ENCODE data around the gene PDE8A. TPM values are rescaled to one million over a fixed set of nuclear protein-coding genes. Genes with fewer than 3 reads are reported as not detected.

PDE8A gene
- total RNA-seq, 2 experiments from 2014 or later, result 23.2 to 24.4 TPM

DNA sequence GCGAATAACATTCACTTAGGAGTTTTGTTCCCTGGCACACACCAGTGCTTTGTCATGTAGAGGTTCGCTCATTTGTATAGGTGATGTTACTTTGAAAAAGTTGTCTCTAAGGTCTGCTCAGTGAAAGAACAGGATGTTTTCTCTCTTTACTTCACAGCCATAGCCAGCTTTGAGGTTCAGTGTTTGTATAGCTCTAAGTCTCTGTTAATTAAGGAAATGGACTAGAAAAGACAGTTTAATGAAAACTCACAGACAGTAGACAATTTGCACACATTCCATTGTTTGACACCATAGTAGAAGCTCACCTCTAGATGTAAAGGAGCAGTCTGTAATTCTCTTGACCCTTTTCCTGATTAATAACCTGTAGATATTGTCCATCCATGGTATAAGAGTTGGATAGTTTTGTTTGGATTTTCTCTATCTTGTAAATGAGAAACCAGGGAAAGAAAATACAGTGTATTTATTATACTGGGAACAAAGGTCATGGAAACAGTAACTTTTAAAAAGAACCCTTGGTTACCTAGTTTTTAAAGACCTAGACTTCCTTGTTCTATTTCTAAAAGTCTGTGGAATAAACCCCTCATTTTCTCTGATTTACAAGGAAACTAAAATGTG is 50.4 kb downstream of the PDE8A start:
- POLR2A ChIA-PET, result no interaction called here
- DNase-seq (no peak), ATAC-seq (no peak)
- intact Hi-C loops (cut with micrococcal nuclease), result no loop called here
- H3K27me3 Mint-ChIP-seq, result no peaks in the 10 kb centered on the region
- peaks cover 47% of the 10 kb centered on the region for H3K4me1 Mint-ChIP-seq (ENCODE audit: low read depth)
- H3K36me3 Mint-ChIP-seq (ENCODE audit: low read depth), result peaks cover 2% of the 10 kb centered on the region
- no peak for TF ChIP-seq CTCF (IDR thresholded peaks at IDR 0.05)
- CTCF ChIA-PET, result interaction anchor here (3.8 kb wide), 1 partner anchor 12 kb away, joined by 18 read pairs; no protein-coding TSS in a partner anchor
- no peak overlapping the region for H3K27ac Mint-ChIP-seq
- H3K9me3 Mint-ChIP-seq, result no peaks in the 10 kb centered on the region
- no peak overlapping the region for H3K4me3 Mint-ChIP-seq

GRCh38 chr15:85033148-85033547 is 51.5 kb downstream of the PDE8A start:
- POLR2A ChIA-PET, result no interaction called here
- Mint-ChIP-seq H3K4me1 (ENCODE audit: low read depth) (peaks cover 43% of the 10 kb centered on the region), H3K27me3 (no peaks in the 10 kb centered on the region), H3K4me3 (no peak overlapping the region), H3K27ac (no peak overlapping the region), H3K36me3 (ENCODE audit: low read depth) (peaks cover 2% of the 10 kb centered on the region), H3K9me3 (no peaks in the 10 kb centered on the region)
- ATAC-seq, result no peak
- DNase-seq, result no peak
- intact Hi-C loops (cut with micrococcal nuclease), result no loop called here
- CTCF ChIA-PET, result interaction anchor here (3.8 kb wide), 1 partner anchor 11 kb away, joined by 18 read pairs; no protein-coding TSS in a partner anchor
- no peak for TF ChIP-seq CTCF (IDR thresholded peaks at IDR 0.05)

GRCh38 chr15:85034276-85034675 is 52.6 kb downstream of the PDE8A start:
- Mint-ChIP-seq H3K27me3 (no peaks in the 10 kb centered on the region), H3K4me1 (ENCODE audit: low read depth) (peaks cover 40% of the 10 kb centered on the region), H3K9me3 (no peaks in the 10 kb centered on the region), H3K4me3 (no peak overlapping the region), H3K27ac (no peak overlapping the region), H3K36me3 (ENCODE audit: low read depth) (no peaks in the 10 kb centered on the region)
- ATAC-seq (no peak), DNase-seq (no peak)
- POLR2A ChIA-PET, result no interaction called here
- intact Hi-C loops (cut with micrococcal nuclease), result no loop called here
- no peak for TF ChIP-seq CTCF (IDR thresholded peaks at IDR 0.05)
- CTCF ChIA-PET, result interaction anchor here (3.8 kb wide), 1 partner anchor 10 kb away, joined by 18 read pairs; no protein-coding TSS in a partner anchor

DNA sequence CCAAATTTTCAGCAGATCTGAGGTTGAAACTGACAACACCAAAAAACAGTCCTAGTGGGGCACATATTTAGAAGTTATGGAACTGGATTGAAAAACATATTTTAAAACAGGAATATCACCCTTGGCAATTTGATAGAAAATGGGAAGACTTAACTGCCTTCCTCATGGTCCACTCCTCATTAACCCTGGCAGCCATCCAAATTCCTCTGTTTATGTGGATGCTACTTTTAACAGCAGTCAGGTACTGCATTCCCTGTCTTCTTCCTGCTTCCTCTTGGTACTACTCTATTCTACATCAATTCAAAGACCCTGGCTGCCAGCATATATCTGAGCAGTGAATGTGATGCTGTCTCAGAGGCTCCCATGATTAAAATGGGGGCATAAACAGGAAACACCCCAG is 54.3 kb downstream of the PDE8A start:
- DNase-seq, result no peak
- no peak for ATAC-seq
- H3K27me3 Mint-ChIP-seq, result no peaks in the 10 kb centered on the region
- TF ChIP-seq CTCF (IDR thresholded peaks at IDR 0.05), result no peak
- no peaks in the 10 kb centered on the region for H3K9me3 Mint-ChIP-seq
- peaks cover 26% of the 10 kb centered on the region for H3K4me1 Mint-ChIP-seq (ENCODE audit: low read depth)
- H3K27ac Mint-ChIP-seq, result no peak overlapping the region
- CTCF ChIA-PET, result no interaction called here
- H3K36me3 Mint-ChIP-seq (ENCODE audit: low read depth), result no peaks in the 10 kb centered on the region
- POLR2A ChIA-PET, result interaction anchor here (0.6 kb wide), 1 partner anchor 146 kb away, joined by 3 read pairs; no protein-coding TSS in a partner anchor
- intact Hi-C loops (cut with micrococcal nuclease), result no loop called here
- H3K4me3 Mint-ChIP-seq, result no peak overlapping the region

- POLR2A ChIA-PET, result no interaction called here
Measured at GRCh38 chr15:85036716-85037115, 55.1 kb downstream of the PDE8A start.

More at GRCh38 chr15:85036716-85037115, 55.1 kb downstream of the PDE8A start:
- Mint-ChIP-seq H3K4me1 (ENCODE audit: low read depth) (peaks cover 19% of the 10 kb centered on the region), H3K36me3 (ENCODE audit: low read depth) (no peaks in the 10 kb centered on the region), H3K27me3 (no peaks in the 10 kb centered on the region), H3K4me3 (no peak overlapping the region), H3K9me3 (no peaks in the 10 kb centered on the region), H3K27ac (no peak overlapping the region)
- ATAC-seq (no peak), DNase-seq (no peak)
- intact Hi-C loops (cut with micrococcal nuclease), result no loop called here
- CTCF ChIA-PET, result no interaction called here
- TF ChIP-seq CTCF (IDR thresholded peaks at IDR 0.05), result no peak
